Mesenchymal stem cell (in vitro differentiated cells and primary cell): Measurements from ENCODE around the gene B3GLCT.

ENCODE experiments used
- DNase-seq: peaks from one replicate; pipeline ENCODE4 v3.0.0-alpha.2; 2013
- H2AFZ ChIP-seq: one replicate; pipeline ENCODE4 v1.6.1; 2013; ENCODE audit warnings: low read depth, mild to moderate bottlenecking, control low read depth, inconsistent platforms, low read length, moderate library complexity
- H2AK5ac ChIP-seq: 2 replicates; pipeline ENCODE4 v1.6.1; 2013; ENCODE audit warnings: low read length, moderate library complexity, mild to moderate bottlenecking, inconsistent platforms; ENCODE audit not compliant: severe bottlenecking
- H2BK120ac ChIP-seq: one replicate; pipeline ENCODE4 v1.6.1; 2013; ENCODE audit warnings: low read depth, mild to moderate bottlenecking, inconsistent platforms, low read length, moderate library complexity
- H2BK12ac ChIP-seq, 2 experiments: one replicate each; pipeline ENCODE4 v1.6.1; 2013; ENCODE audit warnings: inconsistent platforms in 2 of 2, low read length in 2 of 2, mild to moderate bottlenecking in 2 of 2, moderate library complexity in 2 of 2, control low read depth in 1 of 2
- H2BK15ac ChIP-seq: one replicate; pipeline ENCODE4 v1.6.1; 2013; ENCODE audit warnings: mild to moderate bottlenecking, low read depth, inconsistent platforms; ENCODE audit not compliant: poor library complexity, severe bottlenecking
- H2BK5ac ChIP-seq: 2 replicates; pipeline ENCODE4 v1.6.1; 2013; ENCODE audit warnings: low read depth, mild to moderate bottlenecking, low read length, control low read depth, inconsistent platforms; ENCODE audit not compliant: poor library complexity, severe bottlenecking
- H3K14ac ChIP-seq, 2 experiments: one replicate each; pipeline ENCODE4 v1.6.1; 2013; ENCODE audit warnings: inconsistent platforms in 2 of 2, low read length in 2 of 2, control low read depth in 1 of 2, mild to moderate bottlenecking in 1 of 2, moderate library complexity in 1 of 2
- H3K18ac ChIP-seq, 2 experiments: one replicate each; pipeline ENCODE4 v1.6.1; 2013; ENCODE audit warnings: inconsistent platforms in 2 of 2, low read length in 2 of 2, control low read depth in 1 of 2, low read depth in 1 of 2, mild to moderate bottlenecking in 1 of 2
- H3K23ac ChIP-seq, 2 experiments: one replicate each; pipeline ENCODE4 v1.6.1; 2013; ENCODE audit warnings: inconsistent platforms in 2 of 2, low read length in 2 of 2, mild to moderate bottlenecking in 2 of 2, moderate library complexity in 2 of 2, control low read depth in 1 of 2
- H3K27ac ChIP-seq: 2 replicates; pipeline ENCODE4 v1.5.1; 2013; ENCODE audit warnings: mild to moderate bottlenecking, moderate library complexity, low read length, control low read depth, inconsistent platforms; ENCODE audit not compliant: poor library complexity, severe bottlenecking
- H3K27me3 ChIP-seq, 2 experiments: 2 replicates each; pipeline versions ENCODE4 v1.6.1 to v1.7.0; 2013; ENCODE audit warnings: low read length in 2 of 2, mild to moderate bottlenecking in 2 of 2, moderate library complexity in 2 of 2, control low read depth in 1 of 2, inconsistent platforms in 1 of 2; ENCODE audit not compliant: control insufficient read depth in 1 of 2, insufficient read depth in 1 of 2
- H3K36me3 ChIP-seq, 2 experiments: 2 replicates each; pipeline versions ENCODE4 v1.6.1 to v1.7.0; 2013; ENCODE audit warnings: low read length in 2 of 2, control low read depth in 1 of 2, inconsistent platforms in 1 of 2, low read depth in 1 of 2, mild to moderate bottlenecking in 1 of 2; ENCODE audit not compliant: insufficient read depth in 2 of 2, control insufficient read depth in 1 of 2
- H3K4ac ChIP-seq, 2 experiments: one replicate each; pipeline ENCODE4 v1.6.1; 2013; ENCODE audit warnings: inconsistent platforms in 2 of 2, low read length in 2 of 2, mild to moderate bottlenecking in 2 of 2, moderate library complexity in 2 of 2, control low read depth in 1 of 2, low read depth in 1 of 2
- H3K4me1 ChIP-seq: 2 replicates; pipeline ENCODE4 v1.6.1; 2013; ENCODE audit warnings: low read depth, low read length, control low read depth; ENCODE audit not compliant: control insufficient read depth, insufficient read depth
- H3K4me2 ChIP-seq: 2 replicates; pipeline ENCODE4 v1.6.1; 2013; ENCODE audit warnings: low read length, mild to moderate bottlenecking, inconsistent platforms; ENCODE audit not compliant: poor library complexity, severe bottlenecking
- H3K4me3 ChIP-seq, 2 experiments: 2 replicates each; pipeline versions ENCODE4 v1.5.1 to v1.7.0; 2013; ENCODE audit warnings: low read length in 2 of 2, mild to moderate bottlenecking in 2 of 2, control low read depth in 1 of 2, low read depth in 1 of 2; ENCODE audit not compliant: insufficient read depth in 1 of 2
- H3K79me1 ChIP-seq: replicated peaks from 2 replicates; pipeline ENCODE4 v1.6.1; 2013; ENCODE audit warnings: mild to moderate bottlenecking, control low read depth, low read length, inconsistent platforms; ENCODE audit not compliant: poor library complexity, severe bottlenecking
- H3K9ac ChIP-seq: 2 replicates; pipeline ENCODE4 v1.7.0; 2013; ENCODE audit warnings: mild to moderate bottlenecking, low read length, moderate library complexity
- H3K9me3 ChIP-seq: 2 replicates; pipeline ENCODE4 v1.7.0; 2013; ENCODE audit warnings: mild to moderate bottlenecking, low read length; ENCODE audit not compliant: control insufficient read depth
- H4K8ac ChIP-seq: one replicate; pipeline ENCODE4 v1.6.1; 2013; ENCODE audit warnings: inconsistent platforms, mild to moderate bottlenecking, low read length, moderate library complexity
- H4K91ac ChIP-seq: one replicate; pipeline ENCODE4 v1.6.1; 2013; ENCODE audit warnings: mild to moderate bottlenecking, low read length, inconsistent platforms
- WGBS: methylation state at CpG from one replicate; pipeline ENCODE4 v1.1.7; 2013; ENCODE audit warnings: mixed read lengths; 5-methylcytosine and 5-hydroxymethylcytosine counted together

B3GLCT gene

DNA sequence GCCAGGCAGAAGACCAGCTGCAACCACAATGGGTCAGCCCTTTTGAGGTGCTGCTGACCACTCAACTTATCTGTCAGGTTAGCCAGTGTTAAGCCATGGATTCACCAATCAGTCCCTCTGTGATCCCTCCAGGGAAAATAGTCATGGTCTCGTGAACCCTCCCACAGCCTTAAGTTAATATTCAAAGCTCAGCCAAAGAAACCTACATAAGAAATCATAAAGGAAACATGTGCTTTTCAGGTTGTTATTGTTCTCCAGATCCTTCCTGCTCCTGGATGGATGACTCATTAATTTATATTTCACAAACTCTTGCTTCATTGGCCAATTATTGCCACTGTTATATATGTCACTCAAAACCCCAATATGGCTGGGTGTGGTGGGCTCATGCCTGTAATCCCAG lies 161.9 kb downstream of the B3GLCT start:
- H3K9ac ChIP-seq: no peak overlapping the region
- peaks cover 12% of the 10 kb centered on the region for H3K9me3 ChIP-seq
- DNase-seq: no peak
- no peak overlapping the region for H2AK5ac ChIP-seq
- no peak overlapping the region for H3K4me2 ChIP-seq
- no peaks in the 10 kb centered on the region for H3K79me1 ChIP-seq
- no peak overlapping the region for H3K4ac ChIP-seq
- H2BK15ac ChIP-seq: no peak overlapping the region
- 80% methylated on average over 1 of the region's 1 CpG for WGBS
- no peak overlapping the region for H3K27ac ChIP-seq
- no peaks in the 10 kb centered on the region for H3K4me1 ChIP-seq
- no peak overlapping the region for H3K23ac ChIP-seq
- no peak overlapping the region for H2BK5ac ChIP-seq
- H4K91ac ChIP-seq: no peak overlapping the region
- H3K4me3 ChIP-seq: no peak overlapping the region
- no peaks in the 10 kb centered on the region for H3K36me3 ChIP-seq
- H2BK12ac ChIP-seq: no peak overlapping the region
- H3K18ac ChIP-seq: no peak overlapping the region
- H2BK120ac ChIP-seq: no peak overlapping the region
- no peak overlapping the region for H3K14ac ChIP-seq
- H2AFZ ChIP-seq: no peak overlapping the region
- no peak overlapping the region for H4K8ac ChIP-seq
- peaks cover 0 to 18% of the 10 kb centered on the region in 2 experiments for H3K27me3 ChIP-seq

DNA sequence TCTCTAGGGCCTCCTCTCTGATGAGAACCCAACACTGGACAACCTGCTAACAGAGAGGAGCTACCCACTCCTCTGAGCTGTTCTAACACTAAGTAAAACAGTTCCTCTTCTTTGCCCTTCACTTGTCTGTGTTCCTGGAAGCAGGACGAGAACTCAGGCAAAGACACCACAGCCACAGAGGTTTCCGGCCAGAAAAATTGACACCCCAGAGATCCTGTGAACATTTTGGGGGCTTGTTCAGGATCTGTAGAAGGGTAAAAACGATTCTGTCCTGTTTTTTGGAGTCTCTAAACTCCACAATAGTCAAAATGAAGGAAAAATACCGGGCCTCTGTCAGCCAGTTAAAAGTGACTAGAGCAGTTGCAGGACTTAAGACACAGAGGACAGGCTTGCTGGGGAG lies 165.9 kb downstream of the B3GLCT start:
- H3K4me3 ChIP-seq: no peak overlapping the region
- H3K4me1 ChIP-seq: no peaks in the 10 kb centered on the region

DNA sequence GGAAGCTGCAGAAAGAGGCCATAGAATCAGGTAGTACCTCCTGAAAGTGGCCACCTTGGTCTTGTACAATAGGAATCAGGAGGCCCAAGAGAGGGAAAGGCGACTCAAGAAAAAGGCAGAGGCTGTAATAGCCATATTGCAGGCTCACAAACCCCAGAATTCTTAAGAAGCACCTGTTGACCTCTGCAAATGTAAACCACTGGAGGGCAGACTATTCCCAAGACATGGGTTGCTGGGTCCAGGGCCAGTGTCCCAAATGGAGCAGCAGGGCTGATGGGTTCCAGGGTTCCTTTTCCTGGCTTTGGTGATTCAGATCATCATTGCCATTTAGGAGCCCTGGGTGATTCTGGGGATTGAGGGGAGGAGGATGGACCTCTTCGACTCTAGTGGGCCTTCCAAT lies 167.6 kb downstream of the B3GLCT start:
- Histone ChIP-seq H3K9me3 (peaks cover 10% of the 10 kb centered on the region), H2BK5ac (no peak overlapping the region), H3K4me1 (no peaks in the 10 kb centered on the region), H2BK120ac (no peak overlapping the region), H2BK15ac (no peak overlapping the region), H3K4me2 (no peak overlapping the region), H2AK5ac (no peak overlapping the region), H3K23ac (no peak overlapping the region), H2BK12ac (no peak overlapping the region), H3K14ac (no peak overlapping the region), H3K36me3 (no peaks in the 10 kb centered on the region), H4K91ac (no peak overlapping the region), H2AFZ (no peak overlapping the region), H3K9ac (no peak overlapping the region), H3K79me1 (no peaks in the 10 kb centered on the region), H4K8ac (no peak overlapping the region), H3K27me3 (peaks cover 0 to 24% of the 10 kb centered on the region in 2 experiments), H3K4me3 (no peak overlapping the region), H3K18ac (no peak overlapping the region), H3K27ac (no peak overlapping the region), H3K4ac (no peak overlapping the region)
- WGBS: 46% methylated on average over 2 of the region's 2 CpGs
- DNase-seq: no peak

More for the DNA sequence above, 165.9 kb downstream of the B3GLCT start:
- H2AK5ac ChIP-seq: no peak overlapping the region
- H4K8ac ChIP-seq: no peak overlapping the region
- H2AFZ ChIP-seq: no peak overlapping the region
- no peaks in the 10 kb centered on the region for H3K36me3 ChIP-seq
- no peak overlapping the region for H2BK5ac ChIP-seq
- H3K9me3 ChIP-seq: peaks cover 10% of the 10 kb centered on the region
- H2BK12ac ChIP-seq: no peak overlapping the region
- no peak overlapping the region for H3K4me2 ChIP-seq
- H2BK120ac ChIP-seq: no peak overlapping the region
- H3K9ac ChIP-seq: no peak overlapping the region
- H3K79me1 ChIP-seq: no peaks in the 10 kb centered on the region
- no peak overlapping the region for H4K91ac ChIP-seq
- no peak overlapping the region for H3K18ac ChIP-seq
- no peak overlapping the region for H3K27ac ChIP-seq
- no peak for DNase-seq
- H3K27me3 ChIP-seq: peaks cover 0 to 25% of the 10 kb centered on the region in 2 experiments
- H3K14ac ChIP-seq: no peak overlapping the region
- no peak overlapping the region for H3K23ac ChIP-seq
- WGBS: 58% methylated on average over 3 of the region's 4 CpGs
- no peak overlapping the region for H2BK15ac ChIP-seq
- no peak overlapping the region for H3K4ac ChIP-seq

DNA sequence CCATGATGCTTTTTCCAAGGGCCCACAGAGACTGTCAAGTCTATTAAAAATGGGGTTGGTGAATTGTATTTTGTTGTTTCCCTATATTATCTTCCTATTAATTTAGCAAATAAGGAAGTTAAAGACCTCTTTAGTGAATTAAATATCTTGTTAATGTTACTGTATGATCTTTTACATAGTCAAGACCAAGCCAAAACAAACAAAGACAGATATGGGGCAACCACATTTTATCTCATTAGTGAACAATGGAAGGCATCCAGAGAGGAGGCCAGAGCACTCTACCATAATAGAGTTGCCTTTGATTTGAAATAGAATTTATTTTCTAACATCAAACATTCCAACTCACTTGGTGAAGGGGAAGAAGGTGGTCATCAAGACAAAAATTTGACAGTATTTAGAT lies 169.4 kb downstream of the B3GLCT start:
- Histone ChIP-seq H2BK5ac (no peak overlapping the region), H3K9ac (no peak overlapping the region), H2AFZ (no peak overlapping the region), H2BK12ac (no peak overlapping the region), H3K9me3 (peaks cover 10% of the 10 kb centered on the region), H2AK5ac (no peak overlapping the region), H3K14ac (no peak overlapping the region), H4K8ac (no peak overlapping the region), H3K27ac (no peak overlapping the region), H2BK120ac (no peak overlapping the region), H3K4ac (no peak overlapping the region), H2BK15ac (no peak overlapping the region), H3K4me2 (no peak overlapping the region), H3K18ac (no peak overlapping the region), H3K27me3 (peaks cover 3 to 36% of the 10 kb centered on the region in 2 experiments), H4K91ac (no peak overlapping the region), H3K23ac (no peak overlapping the region), H3K79me1 (no peaks in the 10 kb centered on the region), H3K4me1 (no peaks in the 10 kb centered on the region), H3K4me3 (no peak overlapping the region), H3K36me3 (no peaks in the 10 kb centered on the region)
- DNase-seq: no peak
